ENCODE data around the gene PAQR7. TPM values are rescaled to one million over a fixed set of nuclear protein-coding genes. Genes with fewer than 3 reads are reported as not detected.

Gene PAQR7
- total RNA-seq, 2 experiments from 2014 or later: 0.52 to 0.87 TPM

- Mint-ChIP-seq H3K27me3 (no peaks in the 10 kb centered on the region), H3K9me3 (no peaks in the 10 kb centered on the region), H3K4me1 (peaks cover 12% of the 10 kb centered on the region), H3K27ac (no peak overlapping the region), H3K4me3 (no peak overlapping the region), H3K36me3 (ENCODE audit: low read depth) (peaks cover 68% of the 10 kb centered on the region)
- ChIA-PET CTCF (interaction anchor here (1.0 to 1.8 kb wide), 4 partner anchors 11 to 289 kb away, joined by 3 to 4 read pairs (median 4); no protein-coding TSS in a partner anchor), POLR2A (no interaction called here)
- no peak for DNase-seq
Observed at GRCh38 chr1:25831569-25832196, 43.8 kb downstream of the PAQR7 start.

GRCh38 chr1:25829046-25829445, 46.5 kb downstream of the PAQR7 start:
- ChIA-PET POLR2A (no interaction called here), CTCF (interaction anchor here (0.6 to 1.5 kb wide), 3 partner anchors 18 to 205 kb away, joined by 3 to 4 read pairs (median 3); no protein-coding TSS in a partner anchor)
- no peak overlapping the region for H3K4me3 Mint-ChIP-seq
- no peaks in the 10 kb centered on the region for H3K9me3 Mint-ChIP-seq
- no peak overlapping the region for H3K27ac Mint-ChIP-seq
- no peaks in the 10 kb centered on the region for H3K27me3 Mint-ChIP-seq
- peaks cover 12% of the 10 kb centered on the region for H3K4me1 Mint-ChIP-seq
- no peak for DNase-seq
- H3K36me3 Mint-ChIP-seq (ENCODE audit: low read depth): peaks cover 57% of the 10 kb centered on the region

GRCh38 chr1:25828491-25828890, 47.0 kb downstream of the PAQR7 start:
- Mint-ChIP-seq H3K27me3 (no peaks in the 10 kb centered on the region), H3K4me3 (no peak overlapping the region), H3K36me3 (ENCODE audit: low read depth) (peaks cover 54% of the 10 kb centered on the region), H3K9me3 (no peaks in the 10 kb centered on the region), H3K4me1 (peaks cover 12% of the 10 kb centered on the region), H3K27ac (peak overlapping the region; percentile 6)
- CTCF ChIA-PET: interaction anchor here (0.6 to 1.0 kb wide), 2 partner anchors 19 to 59 kb away, joined by 3 read pairs; no protein-coding TSS in a partner anchor
- no peak for DNase-seq
- POLR2A ChIA-PET: no interaction called here

DNA sequence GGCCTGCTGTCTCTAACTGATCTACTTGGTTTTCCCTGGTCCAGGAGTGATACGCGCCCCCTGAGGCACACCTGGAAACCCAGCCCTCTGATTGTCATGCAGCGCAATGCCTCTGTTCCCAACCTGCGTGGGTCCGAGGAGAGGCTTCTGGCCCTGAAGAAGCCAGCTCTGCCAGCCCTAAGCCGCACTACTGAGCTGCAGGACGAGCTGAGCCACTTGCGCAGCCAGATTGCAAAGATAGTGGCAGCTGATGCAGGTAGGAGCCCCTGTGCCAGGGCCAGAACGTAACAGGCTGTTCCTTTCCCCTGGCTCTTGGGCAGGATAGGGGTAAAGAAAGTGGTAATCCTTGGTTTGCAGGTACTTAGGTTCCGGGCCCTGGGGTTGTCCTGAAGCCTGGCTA, 48.9 kb downstream of the PAQR7 start:
- Mint-ChIP-seq H3K4me3 (no peak overlapping the region), H3K36me3 (ENCODE audit: low read depth) (peaks cover 43% of the 10 kb centered on the region), H3K9me3 (no peaks in the 10 kb centered on the region), H3K27ac (no peak overlapping the region), H3K27me3 (no peaks in the 10 kb centered on the region), H3K4me1 (peaks cover 10% of the 10 kb centered on the region)
- ChIA-PET POLR2A (no interaction called here), CTCF (no interaction called here)
- DNase-seq: no peak

- Mint-ChIP-seq H3K4me1 (peaks cover 16% of the 10 kb centered on the region), H3K4me3 (no peak overlapping the region), H3K27ac (no peak overlapping the region), H3K27me3 (no peaks in the 10 kb centered on the region), H3K9me3 (no peaks in the 10 kb centered on the region), H3K36me3 (ENCODE audit: low read depth) (peaks cover 39% of the 10 kb centered on the region)
- CTCF ChIA-PET: interaction anchor here (0.6 to 1.9 kb wide), 3 partner anchors 9 to 172 kb away, joined by 3 to 4 read pairs (median 3); partner anchors contain the start of gene PAFAH2
- DNase-seq: no peak
- POLR2A ChIA-PET: interaction anchor here (0.6 kb wide), 1 partner anchor 395 kb away, joined by 3 read pairs; no protein-coding TSS in a partner anchor
Observed at GRCh38 chr1:25825605-25826004, 49.9 kb downstream of the PAQR7 start.

- CTCF ChIA-PET: interaction anchor here (1.4 to 1.5 kb wide), 2 partner anchors 10 to 18 kb away, joined by 3 read pairs; no protein-coding TSS in a partner anchor
- peak overlapping the region; percentile 93 for H3K27ac Mint-ChIP-seq
- no peak for DNase-seq
- H3K27me3 Mint-ChIP-seq: no peaks in the 10 kb centered on the region
- POLR2A ChIA-PET: no interaction called here
- H3K4me3 Mint-ChIP-seq: peak overlapping the region; percentile 88
- peaks cover 10% of the 10 kb centered on the region for H3K36me3 Mint-ChIP-seq (ENCODE audit: low read depth)
- no peaks in the 10 kb centered on the region for H3K9me3 Mint-ChIP-seq
- H3K4me1 Mint-ChIP-seq: peaks cover 41% of the 10 kb centered on the region
Observed at GRCh38 chr1:25821630-25822091, 53.8 kb downstream of the PAQR7 start.

DNA sequence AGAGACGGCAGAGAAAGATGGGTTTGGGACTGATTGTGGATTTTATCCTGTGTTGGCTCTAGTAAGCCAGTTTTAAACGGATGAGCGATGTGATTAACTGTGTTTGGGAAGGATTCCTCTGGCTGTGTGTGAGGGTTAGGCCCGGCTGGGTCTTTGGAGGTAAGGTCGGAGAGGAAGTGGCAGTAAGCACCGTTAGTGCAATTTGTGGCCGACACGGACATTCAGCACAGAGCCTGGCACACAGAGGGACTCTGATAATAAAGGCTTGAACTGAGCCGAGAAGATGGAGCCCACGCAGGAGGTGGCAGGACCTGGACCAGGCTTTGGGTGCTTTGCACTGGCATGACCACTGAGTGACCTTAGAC, 54.4 kb downstream of the PAQR7 start:
- Mint-ChIP-seq H3K4me1 (peaks cover 45% of the 10 kb centered on the region), H3K36me3 (ENCODE audit: low read depth) (peaks cover 8% of the 10 kb centered on the region), H3K27me3 (no peaks in the 10 kb centered on the region), H3K9me3 (no peaks in the 10 kb centered on the region), H3K27ac (peak overlapping the region; percentile 93), H3K4me3 (peak overlapping the region; percentile 88)
- DNase-seq: no peak
- ChIA-PET CTCF (interaction anchor here (1.3 to 1.5 kb wide), 2 partner anchors 11 to 34 kb away, joined by 3 to 4 read pairs; no protein-coding TSS in a partner anchor), POLR2A (no interaction called here)

- POLR2A ChIA-PET: interaction anchor here (0.6 to 1.1 kb wide), 4 partner anchors 19 to 588 kb away, joined by 3 to 4 read pairs (median 3); partner anchors contain the start of gene SYF2
- H3K4me1 Mint-ChIP-seq: peaks cover 45% of the 10 kb centered on the region
Observed at GRCh38 chr1:25820247-25821111, 55.0 kb downstream of the PAQR7 start.

DNA sequence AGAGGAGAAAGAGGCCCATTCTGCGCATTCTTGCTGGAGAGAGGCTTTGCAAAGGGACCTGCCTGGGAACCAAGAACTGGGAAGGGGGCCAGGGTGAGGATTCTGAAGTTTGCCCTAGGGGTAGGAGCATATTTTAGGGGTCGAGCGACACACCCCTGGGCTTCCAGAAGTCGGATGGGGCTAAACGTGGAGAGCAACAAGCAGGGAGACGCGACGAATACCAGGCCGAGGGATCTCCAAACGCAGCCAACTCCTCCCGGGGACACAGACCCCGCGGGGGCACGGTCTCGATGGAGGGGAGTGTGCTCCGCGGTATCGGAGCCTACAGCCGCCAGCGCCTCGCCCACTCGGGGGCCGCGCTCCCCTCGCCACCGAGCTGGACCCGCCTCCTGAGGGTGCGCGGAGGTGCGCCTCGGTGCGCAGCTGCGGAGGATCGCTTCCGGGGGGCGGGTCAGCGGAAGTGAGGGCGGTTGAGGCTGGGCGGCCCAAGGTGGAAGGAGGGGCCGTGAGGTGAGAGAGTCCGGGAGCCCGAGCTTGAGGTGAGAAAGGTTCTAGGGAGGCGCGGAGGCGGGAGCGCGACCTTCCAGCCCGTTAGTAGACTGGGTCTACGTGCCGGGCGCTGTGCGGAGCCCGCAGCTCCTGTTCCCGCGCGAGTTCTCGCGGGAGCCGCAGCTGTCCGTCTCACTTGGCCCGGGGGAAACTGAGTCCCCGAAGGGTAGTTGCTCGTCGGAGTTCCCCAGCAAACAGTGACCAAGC, 55.8 kb downstream of the PAQR7 start, which contains the start of gene MTFR1L:
MTFR1L (plus strand) TSS at position 464 of the 756 bp plus-strand sequence. CDS start 3,151 bp downstream, outside the sequence.
- H3K4me1 Mint-ChIP-seq: peaks cover 45% of the 10 kb centered on the region
- peaks cover 7% of the 10 kb centered on the region for H3K36me3 Mint-ChIP-seq (ENCODE audit: low read depth)
- CTCF ChIA-PET: interaction anchor here (0.6 to 1.7 kb wide), 11 partner anchors 9 to 332 kb away, joined by 3 to 6 read pairs (median 4); partner anchors contain the start of genes PAFAH2 and SELENON
- H3K27me3 Mint-ChIP-seq: no peaks in the 10 kb centered on the region
- peak within 1 kb of the TSS; percentile 93 for H3K27ac Mint-ChIP-seq
- DNase-seq: peak; percentile 95
- no peaks in the 10 kb centered on the region for H3K9me3 Mint-ChIP-seq
- peak within 1 kb of the TSS; percentile 95 for H3K4me3 Mint-ChIP-seq
- POLR2A ChIA-PET: interaction anchor here (0.6 to 1.1 kb wide), 3 partner anchors 177 to 588 kb away, joined by 3 to 4 read pairs (median 3); partner anchors contain the start of gene SYF2

More at GRCh38 chr1:25820247-25821111, 55.0 kb downstream of the PAQR7 start:
- Mint-ChIP-seq H3K36me3 (ENCODE audit: low read depth) (peaks cover 7% of the 10 kb centered on the region), H3K4me3 (peak overlapping the region; percentile 95), H3K9me3 (no peaks in the 10 kb centered on the region), H3K27me3 (no peaks in the 10 kb centered on the region), H3K27ac (peak overlapping the region; percentile 93)
- CTCF ChIA-PET: interaction anchor here (1.0 to 1.7 kb wide), 7 partner anchors 9 to 177 kb away, joined by 3 to 6 read pairs (median 4); partner anchors contain the start of genes PAFAH2 and SELENON
- DNase-seq: peak; percentile 87

DNA sequence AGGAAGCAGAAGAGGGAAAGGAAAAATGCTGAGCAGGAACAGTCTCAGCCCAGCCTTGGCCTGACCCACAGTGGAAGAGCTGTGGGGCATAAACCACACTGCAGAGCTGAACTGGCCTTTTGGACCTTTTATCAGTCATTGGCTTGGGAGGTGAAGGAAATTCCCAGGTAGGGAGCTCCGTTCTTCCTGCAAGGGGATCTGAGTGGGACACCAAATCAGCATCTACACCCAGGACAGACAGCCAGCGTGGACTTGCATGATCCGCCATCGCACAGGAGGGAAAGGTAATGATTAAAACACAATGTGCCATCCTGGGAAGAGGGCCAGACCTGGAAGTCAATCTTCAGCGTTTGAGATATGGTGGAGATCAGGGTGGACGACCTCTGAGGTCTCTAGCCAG, 56.9 kb downstream of the PAQR7 start:
- H3K4me3 Mint-ChIP-seq: peak overlapping the region; percentile 95
- CTCF ChIA-PET: interaction anchor here (0.8 to 1.7 kb wide), 4 partner anchors 103 to 331 kb away, joined by 3 to 4 read pairs (median 4); no protein-coding TSS in a partner anchor
- no peaks in the 10 kb centered on the region for H3K9me3 Mint-ChIP-seq
- H3K4me1 Mint-ChIP-seq: peaks cover 45% of the 10 kb centered on the region
- peak overlapping the region; percentile 92 for H3K27ac Mint-ChIP-seq
- no peaks in the 10 kb centered on the region for H3K27me3 Mint-ChIP-seq
- DNase-seq: no peak
- peaks cover 7% of the 10 kb centered on the region for H3K36me3 Mint-ChIP-seq (ENCODE audit: low read depth)
- POLR2A ChIA-PET: no interaction called here

GRCh38 chr1:25817840-25818501, 57.5 kb downstream of the PAQR7 start:
- no peaks in the 10 kb centered on the region for H3K27me3 Mint-ChIP-seq
- H3K27ac Mint-ChIP-seq: peak overlapping the region; percentile 70
- peaks cover 7% of the 10 kb centered on the region for H3K36me3 Mint-ChIP-seq (ENCODE audit: low read depth)
- DNase-seq: no peak
- no peaks in the 10 kb centered on the region for H3K9me3 Mint-ChIP-seq
- CTCF ChIA-PET: no interaction called here
- H3K4me3 Mint-ChIP-seq: peak overlapping the region; percentile 95
- POLR2A ChIA-PET: no interaction called here
- peaks cover 45% of the 10 kb centered on the region for H3K4me1 Mint-ChIP-seq

Measured in activated CD4-positive, alpha-beta T cell treated with anti-CD3 and anti-CD28 coated beads, Interleukin-2, amount 10 ng/mL, durations not matched to agents 7 days and 5 days (primary cell).